Spleen (tissue), 11 donors: ENCODE results near the gene HES3. TPM values are rescaled to one million over a fixed set of nuclear protein-coding genes. Genes with fewer than 3 reads are reported as not detected.

Experiments used
- DNase-seq: peaks from one replicate; pipeline ENCODE4 v3.0.0-alpha.2; 2020
- H3K27ac ChIP-seq, 8 donors: fragments of 200-600 bp; sonication (generic) in 7 of 8; 1 replicate in 4 of 8; 2 replicates in 4 of 8; pipeline versions ENCODE4 v1.5.0 to v1.8.0; 2016 to 2021; ENCODE audit warnings: inconsistent platforms in 4 of 8, mild to moderate bottlenecking in 4 of 8, moderate library complexity in 1 of 8
- H3K27me3 ChIP-seq, 7 donors: fragments of 200-600 bp; sonication (generic) in 6 of 7; replicated peaks in 1 of 7; 1 replicate in 4 of 7; 2 replicates in 3 of 7; pipeline versions ENCODE4 v1.5.0 to v1.8.0; 2016 to 2021; ENCODE audit warnings: inconsistent platforms in 3 of 7, mild to moderate bottlenecking in 1 of 7
- H3K36me3 ChIP-seq, 6 donors: fragments of 200-600 bp; sonication (generic) in 5 of 6; 1 replicate in 4 of 6; 2 replicates in 2 of 6; pipeline versions ENCODE4 v1.5.0 to v1.8.0; 2016 to 2021; ENCODE audit warnings: inconsistent platforms in 2 of 6
- H3K4me1 ChIP-seq, 6 donors: fragments of 200-600 bp; sonication (generic) in 5 of 6; 1 replicate in 3 of 6; 2 replicates in 3 of 6; pipeline versions ENCODE4 v1.5.0 to v1.8.0; 2016 to 2021; ENCODE audit warnings: inconsistent platforms in 3 of 6
- H3K4me3 ChIP-seq, 8 donors: fragments of 200-600 bp; sonication (generic) in 7 of 8; 1 replicate in 4 of 8; 2 replicates in 4 of 8; pipeline versions ENCODE4 v1.5.0 to v1.8.0; 2016 to 2021; ENCODE audit warnings: inconsistent platforms in 4 of 8, mild to moderate bottlenecking in 4 of 8, moderate library complexity in 2 of 8
- H3K9me3 ChIP-seq, 8 donors: fragments of 200-600 bp; sonication (generic) in 7 of 8; 1 replicate in 4 of 8; 2 replicates in 4 of 8; pipeline versions ENCODE4 v1.5.0 to v1.8.0; 2016 to 2021; ENCODE audit warnings: inconsistent platforms in 4 of 8
- CTCF ChIP-seq, 11 experiments: fragments of 200-600 bp in 7 of 11; fragments of 450-650 bp in 4 of 11; sonication (generic) in 4 of 11; IDR thresholded peaks in 8 of 11; conservative IDR thresholded peaks in 3 of 11; 1 replicate in 7 of 11; 2 replicates in 4 of 11; pipeline versions ENCODE4 v1.4.0 to v1.8.0; 2016 to 2021; ENCODE audit warnings: antibody characterized with exemption in 11 of 11, inconsistent platforms in 4 of 11, mild to moderate bottlenecking in 1 of 11
- POLR2A ChIP-seq, 3 donors: fragments of 450-650 bp; IDR thresholded peaks; one replicate each; pipeline ENCODE4 v1.5.1; 2017; ENCODE audit warnings: antibody characterized with exemption in 3 of 3, mild to moderate bottlenecking in 1 of 3
- POLR2AphosphoS5 ChIP-seq, 3 donors: sonication (generic); formaldehyde crosslinking; IDR thresholded peaks; one replicate each; pipeline ENCODE4 v1.5.1; 2017; ENCODE audit warnings: antibody characterized with exemption in 3 of 3
- WGBS, 5 donors: extraction: QIAGEN DNeasy Blood & Tissue Kit in 3 of 5; methylation state at CpG; one replicate each; pipeline versions ENCODE4 v1.1.5 to v1.1.7; 2013 to 2018; 5-methylcytosine and 5-hydroxymethylcytosine counted together
- intact Hi-C: fragments of 100-400 bp; cut with DNase I; formaldehyde crosslinking; loops from one replicate; pipeline ENCODE4 v1.15.0; 2023; ENCODE audit warnings: low total_unique reads
- polyA plus RNA-seq, 3 donors: library from polyadenylated mRNA; stranded (reverse); fragments of 200-250 nt; gene quantifications; one replicate each; pipeline ENCODE4 v1.2.1, GENCODE V29; 2013
- total RNA-seq, 7 donors: library from RNA; depleted of rRNA in 3 of 7; stranded (reverse); fragments of >200 nt in 3 of 7; fragmentation: NEBNext Ultra II Directional in 4 of 7; extraction: Animal tissue kit (Norgen Biotek cat#: 25700) in 4 of 7; gene quantifications; one replicate each; pipeline versions ENCODE4 v1.1.0 to v1.2.1, GENCODE V29; 2016 to 2021
- donor health status: healthy with polysubstance abuse.
- donor health status: DM: no; HTN: no; CAD: no; lungs with moderate emphysema.
- donor health status: DM: no; HTN: no; CAD: no.
- donor health status: Bipolar disorder and iron deficiency.
- donor health status: healthy.
- donor health status: DM: no; HTN: no; CAD: no.
- donor health status: DM: yes; HTN: yes; CAD: no.

Gene HES3
- total and polyA plus RNA-seq, 10 donors: not detected

- intact Hi-C loops: no loop called here
- Histone ChIP-seq H3K36me3 (peaks cover 0 to 21% (median 2%) of the 10 kb centered on the region in 6 donors), H3K9me3 (no peaks in the 10 kb centered on the region), H3K27ac (peak overlapping the region in 5 of 8 donors; percentile 20 to 72 (median 33)), H3K4me3 (no peak overlapping the region), H3K27me3 (no peaks in the 10 kb centered on the region), H3K4me1 (peaks cover 0 to 30% (median 5%) of the 10 kb centered on the region in 6 donors)
- 75 to 84% (median 80%) methylated on average over 10 to 14 of the region's 14 CpGs for WGBS, 5 donors
- TF ChIP-seq CTCF (IDR thresholded peaks at IDR 0.05 in 8 of 11, conservative IDR thresholded peaks at IDR 0.05 in 3 of 11): no peak
- peak; percentile 9 to 61 (median 45) for TF ChIP-seq POLR2AphosphoS5 (IDR thresholded peaks at IDR 0.05)
- no peak for DNase-seq
Observed at GRCh38 chr1:6294080-6294889, 50.3 kb downstream of the HES3 start.

GRCh38 chr1:6294890-6295556 is 51.0 kb downstream of the HES3 start:
- TF ChIP-seq POLR2AphosphoS5 (IDR thresholded peaks at IDR 0.05) (peak in 1 of 3 donors; percentile 17), CTCF (IDR thresholded peaks at IDR 0.05 in 8 of 11, conservative IDR thresholded peaks at IDR 0.05 in 3 of 11) (no peak), POLR2A (IDR thresholded peaks at IDR 0.05) (no peak)
- H3K4me1 ChIP-seq: peaks cover 0 to 30% (median 5%) of the 10 kb centered on the region in 6 donors
- no peaks in the 10 kb centered on the region for H3K9me3 ChIP-seq
- H3K27ac ChIP-seq: peak overlapping the region in 5 of 8 donors; percentile 20 to 72 (median 33)
- H3K36me3 ChIP-seq: peaks cover 0 to 21% (median 2%) of the 10 kb centered on the region in 6 donors
- intact Hi-C loops: no loop called here
- no peak for DNase-seq
- H3K4me3 ChIP-seq: no peak overlapping the region
- WGBS, 5 donors: 70 to 84% (median 74%) methylated on average over 23 of the region's 23 CpGs
- no peaks in the 10 kb centered on the region for H3K27me3 ChIP-seq

Other genes starting within 250 kb of the HES3 start
- 100 to 1,000 TPM in 4 of 7 donors, 10 to 100 TPM in 3; 80.3 to 135 (median 109) TPM for gene KCNAB2, start 198.3 kb upstream of the HES3 start, total RNA-seq
- gene KCNAB2, start 198.3 kb upstream of the HES3 start, polyA plus RNA-seq: 10 to 100 TPM; 23.2 to 51.5 (median 23.9) TPM
- gene CHD5, start 63.9 kb upstream of the HES3 start, total RNA-seq: under 1 TPM; 0.09 to 0.44 (median 0.17) TPM
- under 1 TPM; 0.04 to 0.10 (median 0.08) TPM for gene CHD5, start 63.9 kb upstream of the HES3 start, polyA plus RNA-seq
- gene RPL22, start 44.6 kb upstream of the HES3 start, total RNA-seq: 100 to 1,000 TPM; 106 to 424 (median 304) TPM
- 1,000 to 10,000 TPM in 2 of 3 donors, 100 to 1,000 TPM in 1; 500 to 1,105 (median 1,034) TPM for gene RPL22, start 44.6 kb upstream of the HES3 start, polyA plus RNA-seq
- 10 to 100 TPM in 2 of 7 donors, 1 to 10 TPM in 5; 4.2 to 12.5 (median 6.5) TPM for gene RNF207, start 38.1 kb upstream of the HES3 start, total RNA-seq
- gene RNF207, start 38.1 kb upstream of the HES3 start, polyA plus RNA-seq: 1 to 10 TPM; 2.8 to 6.2 (median 5.3) TPM
- 10 to 100 TPM; 19.8 to 34.6 (median 30.7) TPM for gene ICMT, start 8.2 kb upstream of the HES3 start, total RNA-seq
- 10 to 100 TPM in 1 of 3 donors, 1 to 10 TPM in 2; 5.2 to 13.3 (median 8.3) TPM for gene ICMT, start 8.2 kb upstream of the HES3 start, polyA plus RNA-seq
- 10 to 100 TPM in 6 of 7 donors, 1 to 10 TPM in 1; 7.1 to 26.6 (median 12.9) TPM for gene GPR153, start 16.9 kb downstream of the HES3 start, total RNA-seq
- 1 to 10 TPM; 2.1 to 5.7 (median 2.5) TPM for gene GPR153, start 16.9 kb downstream of the HES3 start, polyA plus RNA-seq
- 10 to 100 TPM; 11.3 to 31.5 (median 18.1) TPM for gene ACOT7, start 149.6 kb downstream of the HES3 start, total RNA-seq
- gene ACOT7, start 149.6 kb downstream of the HES3 start, polyA plus RNA-seq: 10 to 100 TPM; 10.6 to 26.7 (median 22.5) TPM
- under 1 TPM in 2 of 7 donors, not detected in 5; 0.22 to 0.26 TPM for gene HES2, start 175.7 kb downstream of the HES3 start, total RNA-seq
- 1 to 10 TPM in 1 of 3 donors, under 1 TPM in 1, not detected in 1; 0.02 to 1.3 TPM for gene HES2, start 175.7 kb downstream of the HES3 start, polyA plus RNA-seq
- gene ESPN, start 180.6 kb downstream of the HES3 start, total RNA-seq: 1 to 10 TPM in 4 of 7 donors, under 1 TPM in 2, not detected in 1; 0.43 to 6.0 (median 1.5) TPM
- under 1 TPM; 0.26 to 0.54 (median 0.50) TPM for gene ESPN, start 180.6 kb downstream of the HES3 start, polyA plus RNA-seq
- 100 to 1,000 TPM in 1 of 7 donors, 10 to 100 TPM in 6; 39.7 to 103 (median 65.4) TPM for gene TNFRSF25, start 222.0 kb downstream of the HES3 start, total RNA-seq
- 100 to 1,000 TPM in 2 of 3 donors, 10 to 100 TPM in 1; 30.9 to 147 (median 102) TPM for gene TNFRSF25, start 222.0 kb downstream of the HES3 start, polyA plus RNA-seq
- gene PLEKHG5, start 247.5 kb downstream of the HES3 start, total RNA-seq: 100 to 1,000 TPM in 1 of 7 donors, 10 to 100 TPM in 6; 34.7 to 120 (median 60.1) TPM
- gene PLEKHG5, start 247.5 kb downstream of the HES3 start, polyA plus RNA-seq: 10 to 100 TPM in 2 of 3 donors, 1 to 10 TPM in 1; 6.4 to 66.9 (median 29.7) TPM